GM12878 (cell line): ENCODE measurements around the gene MPEG1. TPM values are rescaled to one million over a fixed set of nuclear protein-coding genes. Genes with fewer than 3 reads are reported as not detected.
A peak's percentile ranks its signal among the peaks of the same experiment; 100 is the strongest.

Source experiments
- ATAC-seq: fragments of 200-7000 bp; cut with Tn5 transposase; 3 replicates; pipeline ENCODE4 v1.9.1; 2020; ENCODE audit warnings: mild to moderate bottlenecking, moderate library complexity
- BruUV-seq: library from RNA; stranded (reverse); fragments of 400-500 nt; replicated peaks from 2 replicates; lab custom pipeline; 2021; lab: Mats Ljungman, UMichigan
- CTCF ChIA-PET: fragments of 300-600 bp; sonication (Branson Sonifier 250); formaldehyde crosslinking; extraction: SDS; loops from one replicate; lab custom pipeline; 2021; ENCODE audit warnings: inconsistent platforms; lab: Yijun Ruan, JAX
- POLR2A ChIA-PET: fragments of 350-600 bp; formaldehyde crosslinking; extraction: SDS; loops from one replicate; lab custom pipeline; 2021; ENCODE audit warnings: inconsistent platforms; lab: Charles Lee
- RAD21 ChIA-PET: fragments of 300-600 bp; sonication (Branson Sonifier 250); formaldehyde crosslinking; loops from one replicate; lab custom pipeline; 2023; ENCODE audit warnings: antibody characterized with exemption; ENCODE audit not compliant: unreplicated experiment; lab: Charles Lee
- SMC1A ChIA-PET: fragments of 300-600 bp; sonication (Branson Sonifier 250); formaldehyde crosslinking; loops from one replicate; lab custom pipeline; 2023; ENCODE audit not compliant: unreplicated experiment, uncharacterized antibody; lab: Charles Lee
- DNase-seq: peaks from one replicate; pipeline ENCODE4 v3.0.0-alpha.2; 2011; ENCODE audit warnings: low read depth, low spot score
- FAIRE-seq: peaks from 3 replicates; lab custom pipeline; 2011; peaks lifted over from hg19 to GRCh38; lab: Jason Lieb, UNC
- H2AFZ ChIP-seq: 2 replicates; pipeline ENCODE4 v1.6.0; 2011; ENCODE audit warnings: low read depth, low read length, control low read depth; ENCODE audit not compliant: control insufficient read depth
- H3K27ac ChIP-seq: 2 replicates; pipeline ENCODE4 v1.5.1; 2011; ENCODE audit warnings: control low read depth; ENCODE audit not compliant: control insufficient read depth, insufficient read depth
- H3K27me3 ChIP-seq, 2 experiments: replicated peaks in 1 of 2; 2 replicates each; pipeline versions ENCODE4 v1.6.0 to v1.6.1; 2011; ENCODE audit warnings: low read length in 1 of 2; ENCODE audit not compliant: control insufficient read depth in 2 of 2, insufficient read depth in 2 of 2
- H3K36me3 ChIP-seq, 2 experiments: 2 replicates each; pipeline ENCODE4 v1.5.1; 2011; ENCODE audit warnings: low read length in 1 of 2; ENCODE audit not compliant: control insufficient read depth in 2 of 2, insufficient read depth in 2 of 2
- H3K4me1 ChIP-seq: 2 replicates; pipeline ENCODE4 v1.6.1; 2011; ENCODE audit warnings: mild to moderate bottlenecking, low read length, moderate library complexity, mixed read lengths; ENCODE audit not compliant: control insufficient read depth, insufficient read depth
- H3K4me2 ChIP-seq: 2 replicates; pipeline ENCODE4 v1.6.0; 2011; ENCODE audit warnings: control low read depth; ENCODE audit not compliant: control insufficient read depth, insufficient read depth
- H3K4me3 ChIP-seq: fragments of 200-600 bp; sonication (generic); 2 replicates; pipeline ENCODE4 v1.5.1; 2016
- H3K79me2 ChIP-seq: 2 replicates; pipeline ENCODE4 v1.6.0; 2011; ENCODE audit warnings: low read length; ENCODE audit not compliant: control insufficient read depth, insufficient read depth
- H3K9ac ChIP-seq: 2 replicates; pipeline ENCODE4 v1.8.0; 2011; ENCODE audit warnings: low read length, control low read depth, mixed read lengths; ENCODE audit not compliant: control insufficient read depth, insufficient read depth
- H3K9me3 ChIP-seq: replicated peaks from 3 replicates; pipeline ENCODE4 v1.5.1; 2011; ENCODE audit warnings: mild to moderate bottlenecking, low read length; ENCODE audit not compliant: control insufficient read depth, insufficient read depth
- H4K20me1 ChIP-seq: 2 replicates; pipeline ENCODE4 v1.6.0; 2011; ENCODE audit not compliant: control insufficient read depth, insufficient read depth
- ATF7 ChIP-seq: fragments of 450-650 bp; IDR thresholded peaks from 2 replicates; pipeline ENCODE4 v1.6.1; 2016; ENCODE audit warnings: low read depth, mild to moderate bottlenecking
- CBX5 ChIP-seq: sonication (generic); IDR thresholded peaks from 2 replicates; pipeline ENCODE4 v1.6.1; 2016; ENCODE audit warnings: low read depth, moderate library complexity, mild to moderate bottlenecking, inconsistent platforms
- IKZF1 ChIP-seq: fragments of 450-650 bp; conservative IDR thresholded peaks from 2 replicates; pipeline ENCODE4 v1.6.1; 2017; ENCODE audit warnings: antibody characterized with exemption, mild to moderate bottlenecking
- SMARCA5 ChIP-seq: fragments of 450-650 bp; IDR thresholded peaks from 2 replicates; pipeline ENCODE4 v1.6.1; 2017; ENCODE audit warnings: mild to moderate bottlenecking
- ZNF24 ChIP-seq: fragments of 450-650 bp; IDR thresholded peaks from 2 replicates; pipeline ENCODE4 v1.6.1; 2017; ENCODE audit warnings: antibody characterized with exemption, mild to moderate bottlenecking
- WGBS: methylation state at CpG from one replicate; pipeline ENCODE4 v1.1.6; 2016; ENCODE audit warnings: low lambda C conversion rate; ENCODE audit not compliant: insufficient replicate concordance, insufficient coverage; ENCODE audit errors: missing lambda C conversion rate; 5-methylcytosine and 5-hydroxymethylcytosine counted together
- in situ Hi-C: fragments of 300-500 bp; cut with MboI; formaldehyde crosslinking; loops from 9 replicates; pipeline ENCODE4 v1.14.3; 2018; ENCODE audit warnings: mixed read lengths
- intact Hi-C: fragments of 100-400 bp; cut with micrococcal nuclease; formaldehyde crosslinking; loops from one replicate; pipeline ENCODE4 v1.14.2; 2022; ENCODE audit not compliant: unreplicated experiment
- polyA plus RNA-seq, 11 experiments: library from polyadenylated mRNA; depleted of rRNA in 4 of 11; unstranded in 6 of 11; stranded (reverse) in 5 of 11; fragments of >200 nt; fragmentation: Nextera tagmentation in 4 of 11; fragmentation: Illumina TruSeq in 1 of 11; extraction: Ambion mirVana in 4 of 11; extraction: Trizol in 1 of 11; gene quantifications; 1 replicate in 1 of 11; 2 replicates in 10 of 11; pipeline versions ENCODE4 v1.2.1 to v1.2.3, GENCODE V29; 2011 to 2016; ENCODE audit warnings: inconsistent platforms in 2 of 11, missing spikeins in 2 of 11, low read depth in 1 of 11
- total RNA-seq, 4 experiments: library from RNA; depleted of rRNA in 3 of 4; stranded (reverse); fragments of >200 nt in 3 of 4; fragmentation: Illumina TruSeq in 1 of 4; extraction: Trizol in 1 of 4; gene quantifications; 2 replicates each; pipeline versions ENCODE4 v1.2.1 to v1.2.3, GENCODE V29; 2013 to 2021
- TF ChIP-seq, protein P1 (sequence below), 3 experiments: IDR thresholded peaks in 2 of 3; conservative IDR thresholded peaks in 1 of 3; 2 replicates each; pipeline ENCODE4 v1.5.1; 2011; ENCODE audit warnings: low read depth in 3 of 3, low read length in 3 of 3, mild to moderate bottlenecking in 3 of 3, control low read depth in 2 of 3, moderate library complexity in 2 of 3, inconsistent platforms in 1 of 3, mixed read lengths in 1 of 3; ENCODE audit not compliant: control insufficient read depth in 2 of 3, insufficient read depth in 1 of 3; ENCODE audit errors: extremely low read depth in 1 of 3
- TF ChIP-seq, protein P2 (sequence below): fragments of 450-650 bp; IDR thresholded peaks from 2 replicates; pipeline ENCODE4 v1.6.1; 2017; ENCODE audit warnings: mild to moderate bottlenecking, moderate library complexity
- TF ChIP-seq, protein P3 (sequence below): fragments of 450-650 bp; IDR thresholded peaks from 2 replicates; pipeline ENCODE4 v1.6.1; 2016; ENCODE audit warnings: mild to moderate bottlenecking, moderate library complexity, borderline replicate concordance
- TF ChIP-seq, protein P4 (sequence below): IDR thresholded peaks from 2 replicates; pipeline ENCODE4 v1.6.1; 2012; ENCODE audit warnings: low read length, inconsistent platforms

The MPEG1 gene
- total and polyA plus RNA-seq, 10 of the 15 experiments (the other 5 are each of a cell fraction or from before 2014, with no cell fraction given) = 1.3 to 15.6 (median 11.7) TPM; not detected in 1

DNA sequence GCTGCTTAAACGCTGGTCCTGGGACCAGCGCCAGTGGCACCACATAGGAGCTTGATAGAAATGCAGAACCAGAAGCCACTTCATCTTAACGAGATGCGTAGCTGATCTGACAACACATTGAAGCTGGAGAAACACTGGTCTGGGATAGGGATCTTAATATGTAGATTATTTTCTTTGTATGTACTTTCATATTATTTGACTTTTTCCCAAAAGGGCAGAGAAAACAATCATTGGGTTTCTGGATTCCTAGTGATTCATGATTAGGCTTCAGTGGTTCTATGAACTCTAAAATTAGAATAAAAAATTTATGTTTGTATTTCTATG lies 12.3 kb downstream of the MPEG1 start:
- ATAC-seq (peak; percentile 81), DNase-seq (no peak), FAIRE-seq (no peak)
- H3K9me3 ChIP-seq = no peaks in the 10 kb centered on the region; the same call in 2 of the 3 replicates
- SMC1A ChIA-PET = interaction anchor here (0.6 to 8.5 kb wide), 10 partner anchors 9 to 185 kb away, joined by 3 to 155 read pairs (median 5); partner anchors contain the start of genes DTX4 and MPEG1
- no peak overlapping the region for H3K4me3 ChIP-seq
- H2AFZ ChIP-seq = no peak overlapping the region
- intact Hi-C loops (loop anchor here (1.0 to 2.0 kb wide), 3 partner anchors 16 to 230 kb away; no protein-coding TSS in a partner anchor), in situ Hi-C loops (no loop called here)
- no peaks in the 10 kb centered on the region for H3K27me3 ChIP-seq
- H3K27ac ChIP-seq = peak overlapping the region; percentile 80
- POLR2A ChIA-PET = interaction anchor here (0.9 to 2.7 kb wide), 6 partner anchors 10 to 72 kb away, joined by 3 to 15 read pairs (median 6); partner anchors contain the start of genes DTX4 and MPEG1
- WGBS = under 1% methylated on average over 4 of the region's 4 CpGs
- H3K4me1 ChIP-seq = peaks cover 35% of the 10 kb centered on the region
- H3K36me3 ChIP-seq = peaks cover 17 to 25% of the 10 kb centered on the region in 2 experiments; a peak in 3 of 4 replicates
- CTCF ChIA-PET = interaction anchor here (0.8 to 33.5 kb wide), 4 partner anchors 11 to 52 kb away, joined by 3 to 1180 read pairs (median 28); partner anchors contain the start of genes DTX4 and MPEG1
- peak overlapping the region; percentile 51; the same call in 1 of the 2 replicates for H3K4me2 ChIP-seq
- no peaks in the 10 kb centered on the region for H4K20me1 ChIP-seq
- H3K9ac ChIP-seq = no peak overlapping the region
- BruUV-seq = no TSS peak
- RAD21 ChIA-PET = interaction anchor here (0.7 to 10.8 kb wide), 6 partner anchors 10 to 26 kb away, joined by 3 to 183 read pairs (median 5); partner anchors contain the start of genes DTX4 and MPEG1
- H3K79me2 ChIP-seq = no peaks in the 10 kb centered on the region; the same call in 1 of the 2 replicates
- TF ChIP-seq IKZF1 = 0 out of 2 replicates have a peak, but pooled peaks have one; percentile 7
- no peak for TF ChIP-seq ZNF24
- no peak for TF ChIP-seq ATF7
- TF ChIP-seq, protein P1, sequence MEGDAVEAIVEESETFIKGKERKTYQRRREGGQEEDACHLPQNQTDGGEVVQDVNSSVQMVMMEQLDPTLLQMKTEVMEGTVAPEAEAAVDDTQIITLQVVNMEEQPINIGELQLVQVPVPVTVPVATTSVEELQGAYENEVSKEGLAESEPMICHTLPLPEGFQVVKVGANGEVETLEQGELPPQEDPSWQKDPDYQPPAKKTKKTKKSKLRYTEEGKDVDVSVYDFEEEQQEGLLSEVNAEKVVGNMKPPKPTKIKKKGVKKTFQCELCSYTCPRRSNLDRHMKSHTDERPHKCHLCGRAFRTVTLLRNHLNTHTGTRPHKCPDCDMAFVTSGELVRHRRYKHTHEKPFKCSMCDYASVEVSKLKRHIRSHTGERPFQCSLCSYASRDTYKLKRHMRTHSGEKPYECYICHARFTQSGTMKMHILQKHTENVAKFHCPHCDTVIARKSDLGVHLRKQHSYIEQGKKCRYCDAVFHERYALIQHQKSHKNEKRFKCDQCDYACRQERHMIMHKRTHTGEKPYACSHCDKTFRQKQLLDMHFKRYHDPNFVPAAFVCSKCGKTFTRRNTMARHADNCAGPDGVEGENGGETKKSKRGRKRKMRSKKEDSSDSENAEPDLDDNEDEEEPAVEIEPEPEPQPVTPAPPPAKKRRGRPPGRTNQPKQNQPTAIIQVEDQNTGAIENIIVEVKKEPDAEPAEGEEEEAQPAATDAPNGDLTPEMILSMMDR (IDR thresholded peaks at IDR 0.05 in 2 of 3, conservative IDR thresholded peaks at IDR 0.05 in 1 of 3; ENCODE audit: control insufficient read depth in 2 of 3, extremely low read depth in 1 of 3, insufficient read depth in 1 of 3, low read depth in 3 of 3, low read length in 3 of 3) = peak in 2 of 3 experiments; percentile 14 to 17; a peak in 2 of 6 replicates
- TF ChIP-seq, protein P2, sequence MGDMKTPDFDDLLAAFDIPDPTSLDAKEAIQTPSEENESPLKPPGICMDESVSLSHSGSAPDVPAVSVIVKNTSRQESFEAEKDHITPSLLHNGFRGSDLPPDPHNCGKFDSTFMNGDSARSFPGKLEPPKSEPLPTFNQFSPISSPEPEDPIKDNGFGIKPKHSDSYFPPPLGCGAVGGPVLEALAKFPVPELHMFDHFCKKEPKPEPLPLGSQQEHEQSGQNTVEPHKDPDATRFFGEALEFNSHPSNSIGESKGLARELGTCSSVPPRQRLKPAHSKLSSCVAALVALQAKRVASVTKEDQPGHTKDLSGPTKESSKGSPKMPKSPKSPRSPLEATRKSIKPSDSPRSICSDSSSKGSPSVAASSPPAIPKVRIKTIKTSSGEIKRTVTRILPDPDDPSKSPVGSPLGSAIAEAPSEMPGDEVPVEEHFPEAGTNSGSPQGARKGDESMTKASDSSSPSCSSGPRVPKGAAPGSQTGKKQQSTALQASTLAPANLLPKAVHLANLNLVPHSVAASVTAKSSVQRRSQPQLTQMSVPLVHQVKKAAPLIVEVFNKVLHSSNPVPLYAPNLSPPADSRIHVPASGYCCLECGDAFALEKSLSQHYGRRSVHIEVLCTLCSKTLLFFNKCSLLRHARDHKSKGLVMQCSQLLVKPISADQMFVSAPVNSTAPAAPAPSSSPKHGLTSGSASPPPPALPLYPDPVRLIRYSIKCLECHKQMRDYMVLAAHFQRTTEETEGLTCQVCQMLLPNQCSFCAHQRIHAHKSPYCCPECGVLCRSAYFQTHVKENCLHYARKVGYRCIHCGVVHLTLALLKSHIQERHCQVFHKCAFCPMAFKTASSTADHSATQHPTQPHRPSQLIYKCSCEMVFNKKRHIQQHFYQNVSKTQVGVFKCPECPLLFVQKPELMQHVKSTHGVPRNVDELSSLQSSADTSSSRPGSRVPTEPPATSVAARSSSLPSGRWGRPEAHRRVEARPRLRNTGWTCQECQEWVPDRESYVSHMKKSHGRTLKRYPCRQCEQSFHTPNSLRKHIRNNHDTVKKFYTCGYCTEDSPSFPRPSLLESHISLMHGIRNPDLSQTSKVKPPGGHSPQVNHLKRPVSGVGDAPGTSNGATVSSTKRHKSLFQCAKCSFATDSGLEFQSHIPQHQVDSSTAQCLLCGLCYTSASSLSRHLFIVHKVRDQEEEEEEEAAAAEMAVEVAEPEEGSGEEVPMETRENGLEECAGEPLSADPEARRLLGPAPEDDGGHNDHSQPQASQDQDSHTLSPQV = peak; percentile 61
- TF ChIP-seq CBX5 = 0 out of 2 replicates have a peak, but pooled peaks have one; percentile 32
- TF ChIP-seq SMARCA5 = 0 out of 2 replicates have a peak, but pooled peaks have one; percentile 29
- TF ChIP-seq, protein P3, sequence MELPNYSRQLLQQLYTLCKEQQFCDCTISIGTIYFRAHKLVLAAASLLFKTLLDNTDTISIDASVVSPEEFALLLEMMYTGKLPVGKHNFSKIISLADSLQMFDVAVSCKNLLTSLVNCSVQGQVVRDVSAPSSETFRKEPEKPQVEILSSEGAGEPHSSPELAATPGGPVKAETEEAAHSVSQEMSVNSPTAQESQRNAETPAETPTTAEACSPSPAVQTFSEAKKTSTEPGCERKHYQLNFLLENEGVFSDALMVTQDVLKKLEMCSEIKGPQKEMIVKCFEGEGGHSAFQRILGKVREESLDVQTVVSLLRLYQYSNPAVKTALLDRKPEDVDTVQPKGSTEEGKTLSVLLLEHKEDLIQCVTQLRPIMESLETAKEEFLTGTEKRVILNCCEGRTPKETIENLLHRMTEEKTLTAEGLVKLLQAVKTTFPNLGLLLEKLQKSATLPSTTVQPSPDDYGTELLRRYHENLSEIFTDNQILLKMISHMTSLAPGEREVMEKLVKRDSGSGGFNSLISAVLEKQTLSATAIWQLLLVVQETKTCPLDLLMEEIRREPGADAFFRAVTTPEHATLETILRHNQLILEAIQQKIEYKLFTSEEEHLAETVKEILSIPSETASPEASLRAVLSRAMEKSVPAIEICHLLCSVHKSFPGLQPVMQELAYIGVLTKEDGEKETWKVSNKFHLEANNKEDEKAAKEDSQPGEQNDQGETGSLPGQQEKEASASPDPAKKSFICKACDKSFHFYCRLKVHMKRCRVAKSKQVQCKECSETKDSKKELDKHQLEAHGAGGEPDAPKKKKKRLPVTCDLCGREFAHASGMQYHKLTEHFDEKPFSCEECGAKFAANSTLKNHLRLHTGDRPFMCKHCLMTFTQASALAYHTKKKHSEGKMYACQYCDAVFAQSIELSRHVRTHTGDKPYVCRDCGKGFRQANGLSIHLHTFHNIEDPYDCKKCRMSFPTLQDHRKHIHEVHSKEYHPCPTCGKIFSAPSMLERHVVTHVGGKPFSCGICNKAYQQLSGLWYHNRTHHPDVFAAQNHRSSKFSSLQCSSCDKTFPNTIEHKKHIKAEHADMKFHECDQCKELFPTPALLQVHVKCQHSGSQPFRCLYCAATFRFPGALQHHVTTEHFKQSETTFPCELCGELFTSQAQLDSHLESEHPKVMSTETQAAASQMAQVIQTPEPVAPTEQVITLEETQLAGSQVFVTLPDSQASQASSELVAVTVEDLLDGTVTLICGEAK = 0 out of 2 replicates have a peak, but pooled peaks have one; percentile 13
- TF ChIP-seq, protein P4, sequence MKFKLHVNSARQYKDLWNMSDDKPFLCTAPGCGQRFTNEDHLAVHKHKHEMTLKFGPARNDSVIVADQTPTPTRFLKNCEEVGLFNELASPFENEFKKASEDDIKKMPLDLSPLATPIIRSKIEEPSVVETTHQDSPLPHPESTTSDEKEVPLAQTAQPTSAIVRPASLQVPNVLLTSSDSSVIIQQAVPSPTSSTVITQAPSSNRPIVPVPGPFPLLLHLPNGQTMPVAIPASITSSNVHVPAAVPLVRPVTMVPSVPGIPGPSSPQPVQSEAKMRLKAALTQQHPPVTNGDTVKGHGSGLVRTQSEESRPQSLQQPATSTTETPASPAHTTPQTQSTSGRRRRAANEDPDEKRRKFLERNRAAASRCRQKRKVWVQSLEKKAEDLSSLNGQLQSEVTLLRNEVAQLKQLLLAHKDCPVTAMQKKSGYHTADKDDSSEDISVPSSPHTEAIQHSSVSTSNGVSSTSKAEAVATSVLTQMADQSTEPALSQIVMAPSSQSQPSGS = 0 out of 2 replicates have a peak, but pooled peaks have one; percentile 18
